ENCODE measurements around the gene PSG11. TPM values are rescaled to one million over a fixed set of nuclear protein-coding genes. Genes with fewer than 3 reads are reported as not detected.
"Not testable (repeated sequence)": the region's sequence is repeated elsewhere in the genome, so short reads cannot be mapped to it uniquely, and the experiment has no call there.

The PSG11 gene
- total and polyA plus RNA-seq, 7 donors, result not detected

DNA sequence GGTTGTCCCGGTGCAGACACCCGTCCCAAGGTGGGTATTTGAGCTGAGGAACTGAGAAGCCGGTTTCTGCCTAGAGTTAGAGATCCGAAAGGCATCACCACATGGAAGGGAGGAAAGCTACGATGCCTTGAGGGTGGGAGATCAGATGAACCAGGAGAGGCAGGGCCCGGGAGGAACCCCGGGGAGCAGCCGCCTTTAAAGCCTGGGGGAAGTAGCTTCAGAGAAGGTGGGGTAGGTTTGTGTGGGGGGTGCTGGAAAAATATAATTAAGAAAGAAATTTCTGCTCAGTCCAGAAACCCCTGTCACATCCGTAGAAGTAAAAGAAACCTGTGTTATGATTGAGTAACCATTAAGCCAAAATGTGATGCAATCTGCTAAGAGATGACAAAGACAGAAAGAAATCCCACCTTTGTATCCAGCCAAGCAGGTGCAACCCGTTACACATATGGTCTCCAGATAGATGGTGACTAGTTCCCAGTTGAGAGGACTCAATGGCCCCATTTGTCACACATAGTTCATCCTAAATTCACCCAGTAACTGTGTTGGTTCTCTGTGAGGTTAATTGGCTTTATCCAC, 34.2 kb downstream of the PSG11 start:
- H3K4me1 ChIP-seq; H3K27me3 ChIP-seq; H3K36me3 ChIP-seq; H3K4me3 ChIP-seq; H3K27ac ChIP-seq; H3K9me3 ChIP-seq; DNase-seq; intact Hi-C loops (cut with DNase I): not testable (repeated sequence)
- WGBS, 2 donors, result 81 to 84% methylated on average over 10 of the region's 10 CpGs

DNA sequence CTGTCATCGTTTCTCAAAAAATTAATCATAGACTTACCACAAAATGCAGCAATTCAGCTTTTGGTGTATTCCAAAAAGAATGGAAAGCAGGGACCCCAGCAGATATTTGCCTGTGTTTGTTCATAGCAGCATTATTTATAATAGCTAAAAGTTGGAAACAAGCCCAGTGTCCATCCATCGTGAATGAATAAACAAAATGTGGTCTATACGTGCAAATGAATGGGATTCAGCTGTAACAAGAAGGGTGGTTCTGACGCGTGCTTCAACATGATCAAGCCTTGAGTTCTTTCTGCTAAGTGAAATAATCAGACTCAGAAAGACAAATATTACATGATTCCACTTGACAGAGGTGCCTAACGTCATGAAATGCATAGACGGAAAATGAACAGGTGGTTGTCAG, 36.4 kb downstream of the PSG11 start:
- WGBS, 2 donors, result 82 to 84% methylated on average over 7 of the region's 7 CpGs
- H3K9me3 ChIP-seq, result no peaks in the 10 kb centered on the region
- no peak for DNase-seq
- TF ChIP-seq POLR2AphosphoS5 (IDR thresholded peaks at IDR 0.05) (no peak), EP300 (IDR thresholded peaks at IDR 0.05) (no peak), POLR2A (IDR thresholded peaks at IDR 0.05) (no peak)
- TF ChIP-seq, protein P1, sequence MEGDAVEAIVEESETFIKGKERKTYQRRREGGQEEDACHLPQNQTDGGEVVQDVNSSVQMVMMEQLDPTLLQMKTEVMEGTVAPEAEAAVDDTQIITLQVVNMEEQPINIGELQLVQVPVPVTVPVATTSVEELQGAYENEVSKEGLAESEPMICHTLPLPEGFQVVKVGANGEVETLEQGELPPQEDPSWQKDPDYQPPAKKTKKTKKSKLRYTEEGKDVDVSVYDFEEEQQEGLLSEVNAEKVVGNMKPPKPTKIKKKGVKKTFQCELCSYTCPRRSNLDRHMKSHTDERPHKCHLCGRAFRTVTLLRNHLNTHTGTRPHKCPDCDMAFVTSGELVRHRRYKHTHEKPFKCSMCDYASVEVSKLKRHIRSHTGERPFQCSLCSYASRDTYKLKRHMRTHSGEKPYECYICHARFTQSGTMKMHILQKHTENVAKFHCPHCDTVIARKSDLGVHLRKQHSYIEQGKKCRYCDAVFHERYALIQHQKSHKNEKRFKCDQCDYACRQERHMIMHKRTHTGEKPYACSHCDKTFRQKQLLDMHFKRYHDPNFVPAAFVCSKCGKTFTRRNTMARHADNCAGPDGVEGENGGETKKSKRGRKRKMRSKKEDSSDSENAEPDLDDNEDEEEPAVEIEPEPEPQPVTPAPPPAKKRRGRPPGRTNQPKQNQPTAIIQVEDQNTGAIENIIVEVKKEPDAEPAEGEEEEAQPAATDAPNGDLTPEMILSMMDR (IDR thresholded peaks at IDR 0.05), result no peak
- H3K27ac ChIP-seq, result no peak overlapping the region
- intact Hi-C loops (cut with DNase I), result no loop called here
- no peaks in the 10 kb centered on the region for H3K36me3 ChIP-seq
- no peaks in the 10 kb centered on the region for H3K4me1 ChIP-seq
- H3K4me3 ChIP-seq, result no peak overlapping the region
- no peaks in the 10 kb centered on the region for H3K27me3 ChIP-seq

DNA sequence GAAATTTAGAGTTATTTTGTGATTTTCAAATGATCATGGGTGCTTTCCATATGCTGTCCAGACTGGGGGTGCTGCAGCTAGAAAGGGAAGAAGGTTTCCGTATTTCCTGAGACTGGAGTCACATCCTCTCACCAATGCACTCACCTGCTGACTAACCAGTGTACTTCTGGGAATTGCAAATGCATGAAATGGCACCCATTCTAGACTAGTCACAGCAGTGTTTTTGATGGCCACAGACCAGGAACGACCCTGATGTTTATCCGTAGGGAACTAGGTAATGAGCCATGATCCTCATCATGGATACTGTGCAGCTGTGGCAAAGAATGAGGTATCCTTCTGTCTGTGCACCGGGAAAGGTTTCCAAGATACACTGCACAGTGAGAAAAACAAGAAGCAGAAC, 37.1 kb downstream of the PSG11 start:
- H3K27ac ChIP-seq; intact Hi-C loops (cut with DNase I); H3K27me3 ChIP-seq; H3K9me3 ChIP-seq; H3K4me1 ChIP-seq; H3K4me3 ChIP-seq; H3K36me3 ChIP-seq; DNase-seq: not testable (repeated sequence)
- 83 to 89% methylated on average over 4 of the region's 4 CpGs for WGBS, 2 donors

DNA sequence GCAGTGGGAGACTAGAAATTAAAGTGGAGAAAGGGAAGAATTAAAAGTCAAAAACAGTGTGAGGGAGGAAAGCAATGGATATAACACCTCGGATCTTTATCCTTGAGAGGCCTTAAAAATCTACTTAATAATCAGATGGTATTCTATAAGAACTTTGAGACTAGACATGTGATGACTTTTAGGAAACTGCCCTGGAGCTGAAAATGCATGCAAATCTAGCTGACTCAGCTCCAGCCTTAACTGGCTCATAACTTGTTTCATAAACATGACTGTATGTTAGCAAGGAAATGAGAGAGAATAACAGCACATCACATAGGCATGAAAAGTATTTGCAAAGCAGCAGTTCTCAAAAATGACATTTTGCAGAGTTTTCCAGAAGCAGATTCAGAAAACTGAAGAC, 38.1 kb downstream of the PSG11 start:
- H3K9me3 ChIP-seq; H3K4me1 ChIP-seq; H3K4me3 ChIP-seq; H3K36me3 ChIP-seq; H3K27me3 ChIP-seq; DNase-seq; intact Hi-C loops (cut with DNase I); H3K27ac ChIP-seq: not testable (repeated sequence)
- 33 to 69% methylated on average over 1 of the region's 1 CpG for WGBS, 2 donors

DNA sequence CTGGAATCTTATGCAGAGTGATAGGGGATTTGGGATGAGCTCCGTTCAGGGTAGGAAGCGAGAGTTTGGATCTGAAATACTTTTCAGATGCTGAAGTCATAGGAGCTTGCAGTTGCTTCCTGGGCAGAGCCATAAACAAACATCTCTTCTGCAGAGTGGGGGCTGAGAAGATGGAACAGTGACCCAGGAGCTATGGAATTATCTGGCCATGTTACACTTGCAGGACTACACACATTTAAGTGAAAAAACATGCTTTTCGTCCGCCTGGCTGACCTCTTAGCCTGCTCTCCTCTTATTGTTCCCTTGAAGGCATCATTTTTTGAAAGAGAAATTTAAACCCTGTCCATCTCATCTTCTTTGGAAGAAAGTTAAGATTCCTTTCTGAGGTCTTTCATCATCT, 40.7 kb downstream of the PSG11 start:
- H3K36me3 ChIP-seq, result no peaks in the 10 kb centered on the region
- no peak for TF ChIP-seq POLR2AphosphoS5 (IDR thresholded peaks at IDR 0.05)
- TF ChIP-seq, protein P1 (IDR thresholded peaks at IDR 0.05), result no peak
- TF ChIP-seq POLR2A (IDR thresholded peaks at IDR 0.05), result no peak
- intact Hi-C loops (cut with DNase I), result no loop called here
- H3K27me3 ChIP-seq, result no peaks in the 10 kb centered on the region
- H3K27ac ChIP-seq, result no peak overlapping the region
- WGBS, 2 donors, result 82 to 84% methylated on average over 4 of the region's 4 CpGs
- DNase-seq, result no peak
- no peaks in the 10 kb centered on the region for H3K9me3 ChIP-seq
- no peaks in the 10 kb centered on the region for H3K4me1 ChIP-seq
- no peak overlapping the region for H3K4me3 ChIP-seq

DNA sequence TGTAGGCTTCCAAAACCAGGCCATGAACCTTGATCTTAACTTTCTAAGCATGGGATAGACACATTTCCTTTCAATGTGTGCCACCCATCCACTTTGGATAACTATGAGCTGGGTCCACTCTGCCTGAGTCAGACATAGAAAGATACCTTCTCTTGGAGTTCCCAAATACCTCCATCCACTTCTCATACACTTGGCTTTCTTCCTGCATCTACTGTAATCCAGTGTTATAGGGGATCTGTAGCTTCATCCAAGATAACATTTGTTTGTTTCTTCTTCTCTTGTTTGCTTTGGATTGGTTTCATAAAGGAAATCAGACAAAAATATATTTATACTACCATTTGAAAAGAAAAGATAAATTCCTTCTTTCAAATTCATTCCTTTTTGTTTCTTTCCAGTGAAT, 44.2 kb downstream of the PSG11 start:
- DNase-seq; H3K27me3 ChIP-seq; H3K4me3 ChIP-seq; H3K9me3 ChIP-seq; H3K36me3 ChIP-seq; H3K27ac ChIP-seq; intact Hi-C loops (cut with DNase I); H3K4me1 ChIP-seq: not testable (repeated sequence)

DNA sequence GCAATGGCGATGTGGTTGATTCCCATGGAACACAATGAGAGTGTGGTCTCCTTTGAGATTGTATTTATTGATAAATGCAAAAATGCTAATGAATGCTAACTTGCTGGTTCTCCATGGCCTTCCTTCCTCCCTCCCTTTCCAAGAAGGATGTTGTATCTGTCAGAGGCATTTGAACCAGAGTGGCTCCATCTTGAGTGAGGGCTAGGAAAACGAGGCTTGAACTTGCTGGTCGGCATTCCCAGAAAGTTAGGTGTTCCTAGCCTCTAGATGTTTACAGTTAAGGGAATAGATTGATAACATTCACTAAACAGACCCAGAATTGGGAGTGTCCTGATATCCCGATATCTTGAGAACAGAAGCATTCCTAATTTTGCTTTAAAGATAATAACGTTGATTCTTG, 54.8 kb downstream of the PSG11 start:
- intact Hi-C loops (cut with DNase I); H3K27ac ChIP-seq; H3K4me1 ChIP-seq; H3K27me3 ChIP-seq; H3K36me3 ChIP-seq; H3K4me3 ChIP-seq; DNase-seq; H3K9me3 ChIP-seq: not testable (repeated sequence)
- WGBS, 2 donors, result 88 to 91% methylated on average over 5 of the region's 5 CpGs
